Common myeloid progenitor, CD34-positive (primary cell): ENCODE results near the gene SGF29.
"Not testable (repeated sequence)": the region's sequence is repeated elsewhere in the genome, so short reads cannot be mapped to it uniquely, and the experiment has no call there.

ENCODE experiments used
- CTCF ChIA-PET: fragments of 350-600 bp; sonication (Branson Sonifier 250); formaldehyde crosslinking; loops from one replicate; lab custom pipeline; 2021; ENCODE audit warnings: antibody characterized with exemption; lab: Charles Lee
- POLR2A ChIA-PET: fragments of 350-600 bp; sonication (Branson Sonifier 250); formaldehyde crosslinking; loops from one replicate; lab custom pipeline; 2021; ENCODE audit warnings: antibody characterized with exemption; lab: Charles Lee
- DNase-seq, 3 donors: peaks; one replicate each; pipeline versions ENCODE4 v3.0.0 to v3.0.0-alpha.2; 2013
- H3K27ac ChIP-seq, 2 experiments: 1 replicate in 1 of 2; 2 replicates in 1 of 2; pipeline ENCODE4 v1.7.0; 2013; ENCODE audit warnings: inconsistent platforms in 2 of 2, low read length in 2 of 2, mild to moderate bottlenecking in 2 of 2, low read depth in 1 of 2, moderate library complexity in 1 of 2; ENCODE audit not compliant: severe bottlenecking in 2 of 2, insufficient read depth in 1 of 2, poor library complexity in 1 of 2
- H3K27me3 ChIP-seq, 5 experiments: replicated peaks in 2 of 5; 1 replicate in 3 of 5; 2 replicates in 2 of 5; pipeline versions ENCODE4 v1.6.1 to v1.7.0; 2013; ENCODE audit warnings: low read length in 4 of 5, mild to moderate bottlenecking in 2 of 5, moderate library complexity in 2 of 5, inconsistent platforms in 1 of 5; ENCODE audit not compliant: insufficient read depth in 5 of 5, control insufficient read depth in 4 of 5
- H3K36me3 ChIP-seq, 4 experiments: 1 replicate in 2 of 4; 2 replicates in 2 of 4; pipeline versions ENCODE4 v1.6.1 to v1.7.0; 2013; ENCODE audit warnings: low read length in 3 of 4, control low read depth in 1 of 4, mild to moderate bottlenecking in 1 of 4; ENCODE audit not compliant: control insufficient read depth in 4 of 4, insufficient read depth in 4 of 4
- H3K4me1 ChIP-seq, 4 experiments: 1 replicate in 3 of 4; 2 replicates in 1 of 4; pipeline versions ENCODE4 v1.6.1 to v1.7.1; 2013; ENCODE audit warnings: low read length in 3 of 4, mild to moderate bottlenecking in 3 of 4, control low read depth in 1 of 4, inconsistent platforms in 1 of 4, moderate library complexity in 1 of 4; ENCODE audit not compliant: control insufficient read depth in 4 of 4, insufficient read depth in 4 of 4; ENCODE audit errors: control extremely low read depth in 1 of 4
- H3K4me3 ChIP-seq, 7 experiments: 1 replicate in 4 of 7; 2 replicates in 3 of 7; pipeline versions ENCODE4 v1.5.1 to v1.7.0; 2013; ENCODE audit warnings: mild to moderate bottlenecking in 7 of 7, low read length in 6 of 7, moderate library complexity in 6 of 7, inconsistent platforms in 2 of 7, low read depth in 2 of 7, control low read depth in 1 of 7; ENCODE audit not compliant: insufficient read depth in 4 of 7, control insufficient read depth in 1 of 7; ENCODE audit errors: extremely low read depth in 1 of 7
- H3K9me3 ChIP-seq, 5 experiments: 1 replicate in 4 of 5; 2 replicates in 1 of 5; pipeline versions ENCODE4 v1.6.1 to v1.7.1; 2013; ENCODE audit warnings: low read length in 4 of 5, mild to moderate bottlenecking in 2 of 5, inconsistent platforms in 1 of 5, low read depth in 1 of 5, moderate library complexity in 1 of 5; ENCODE audit not compliant: control insufficient read depth in 4 of 5, insufficient read depth in 2 of 5; ENCODE audit errors: control extremely low read depth in 1 of 5
- whole genome bisulfite sequencing: methylation state at CpG from one replicate; pipeline ENCODE4 v1.1.5; 2013; ENCODE audit not compliant: insufficient coverage; 5-methylcytosine and 5-hydroxymethylcytosine counted together

Gene SGF29

GRCh38 chr16:28636093-28636823 lies 82.5 kb downstream of the SGF29 start:
- H3K4me3 ChIP-seq, DNase-seq, H3K27ac ChIP-seq, H3K4me1 ChIP-seq, H3K27me3 ChIP-seq, H3K9me3 ChIP-seq, CTCF ChIA-PET, H3K36me3 ChIP-seq, POLR2A ChIA-PET: not testable (repeated sequence)
- WGBS = no CpG with 5 or more reads among the region's 5 CpGs

GRCh38 chr16:28637765-28638164 lies 84.0 kb downstream of the SGF29 start, which contains the start of gene NPIPB8:
TSS of gene NPIPB8 (plus strand) at chr16:28638065. CDS start at chr16:28638361, 296 bp downstream.
- H3K27me3 ChIP-seq, CTCF ChIA-PET, DNase-seq, H3K9me3 ChIP-seq, H3K36me3 ChIP-seq, H3K27ac ChIP-seq, H3K4me3 ChIP-seq, POLR2A ChIA-PET, H3K4me1 ChIP-seq: not testable (repeated sequence)
- WGBS = no CpG with 5 or more reads among the region's 1 CpG

GRCh38 chr16:28638359-28638758 lies 84.6 kb downstream of the SGF29 start:
- CTCF ChIA-PET, H3K27me3 ChIP-seq, DNase-seq, H3K4me3 ChIP-seq, H3K36me3 ChIP-seq, H3K27ac ChIP-seq, H3K9me3 ChIP-seq, H3K4me1 ChIP-seq, POLR2A ChIA-PET: not testable (repeated sequence)
- no CpG with 5 or more reads among the region's 5 CpGs for WGBS

GRCh38 chr16:28639959-28640358 lies 86.2 kb downstream of the SGF29 start:
- H3K36me3 ChIP-seq, CTCF ChIA-PET, DNase-seq, H3K4me1 ChIP-seq, H3K27ac ChIP-seq, H3K27me3 ChIP-seq, H3K4me3 ChIP-seq, POLR2A ChIA-PET, H3K9me3 ChIP-seq: not testable (repeated sequence)
- 50% methylated on average over 1 of the region's 2 CpGs for WGBS
